Endothelial cell of umbilical vein (primary cell): ENCODE results near the gene GSTM3. TPM values are rescaled to one million over a fixed set of nuclear protein-coding genes. Genes with fewer than 3 reads are reported as not detected.

Experiments used
- BruUV-seq: library from RNA; stranded (reverse); fragments of 400-500 nt; replicated peaks from 2 replicates; lab custom pipeline; 2021; lab: Mats Ljungman, UMichigan
- CTCF ChIA-PET: fragments of 300-600, 350-600 bp; sonication (Branson Sonifier 250); formaldehyde crosslinking; loops from one replicate; lab custom pipeline; 2021; ENCODE audit warnings: antibody characterized with exemption, inconsistent platforms; lab: Charles Lee
- POLR2A ChIA-PET: fragments of 300-600, 350-600 bp; sonication (Branson Sonifier 250); formaldehyde crosslinking; loops from one replicate; lab custom pipeline; 2021; ENCODE audit warnings: antibody characterized with exemption, inconsistent platforms; lab: Charles Lee
- DNase-seq: peaks from one replicate; pipeline ENCODE4 v3.0.0-alpha.2; 2011; ENCODE audit warnings: low read depth, low spot score
- FAIRE-seq: peaks from 2 replicates; lab custom pipeline; 2011; peaks lifted over from hg19 to GRCh38; lab: Jason Lieb, UNC
- H2AFZ ChIP-seq: 2 replicates; pipeline ENCODE4 v1.6.0; 2012; ENCODE audit warnings: low read depth, low read length, control low read depth, inconsistent platforms
- H3K27ac ChIP-seq: 2 replicates; pipeline ENCODE4 v1.5.1; 2011; ENCODE audit warnings: low read depth, mild to moderate bottlenecking, control low read depth, low read length, moderate library complexity; ENCODE audit not compliant: insufficient read depth
- H3K27me3 ChIP-seq, 2 experiments: 2 replicates each; pipeline versions ENCODE4 v1.6.0 to v1.6.1; 2011; ENCODE audit warnings: low read length in 2 of 2, mixed read lengths in 1 of 2; ENCODE audit not compliant: control insufficient read depth in 2 of 2, insufficient read depth in 2 of 2
- H3K36me3 ChIP-seq, 2 experiments: 2 replicates in 1 of 2; 3 replicates in 1 of 2; pipeline ENCODE4 v1.5.1; 2011; ENCODE audit warnings: low read length in 2 of 2, mild to moderate bottlenecking in 1 of 2, moderate library complexity in 1 of 2; ENCODE audit not compliant: control insufficient read depth in 2 of 2, insufficient read depth in 2 of 2; ENCODE audit errors: extremely low read depth in 1 of 2
- H3K4me1 ChIP-seq: 3 replicates; pipeline ENCODE4 v1.5.1; 2011; ENCODE audit warnings: mild to moderate bottlenecking, low read length; ENCODE audit not compliant: control insufficient read depth, insufficient read depth; ENCODE audit errors: extremely low read depth
- H3K4me2 ChIP-seq: 2 replicates; pipeline ENCODE4 v1.6.1; 2011; ENCODE audit warnings: low read length, control low read depth, mixed read lengths; ENCODE audit not compliant: insufficient read depth
- H3K4me3 ChIP-seq, 3 experiments: fragments of 200-600 bp in 1 of 3; sonication (generic), shearing (Covaris generic) in 1 of 3; replicated peaks in 1 of 3; 2 replicates each; pipeline ENCODE4 v1.5.1; 2011 to 2016; ENCODE audit warnings: control low read depth in 3 of 3, low read length in 3 of 3, mild to moderate bottlenecking in 2 of 3, inconsistent platforms in 1 of 3, low read depth in 1 of 3, moderate library complexity in 1 of 3; ENCODE audit not compliant: insufficient read depth in 1 of 3
- H3K79me2 ChIP-seq: 2 replicates; pipeline ENCODE4 v1.6.0; 2012; ENCODE audit warnings: low read length, inconsistent platforms; ENCODE audit not compliant: control insufficient read depth, insufficient read depth
- H3K9ac ChIP-seq: replicated peaks from 2 replicates; pipeline ENCODE3; 2011; ENCODE audit warnings: low read length, control low read depth; ENCODE audit not compliant: insufficient read depth; ENCODE audit errors: extremely low read depth
- H3K9me1 ChIP-seq: replicated peaks from 3 replicates; pipeline ENCODE4 v1.6.0; 2011; ENCODE audit warnings: mild to moderate bottlenecking, low read length; ENCODE audit not compliant: control insufficient read depth, insufficient read depth; ENCODE audit errors: extremely low read depth
- H3K9me3 ChIP-seq: replicated peaks from 2 replicates; pipeline ENCODE4 v1.5.1; 2012; ENCODE audit warnings: low read length, inconsistent platforms; ENCODE audit not compliant: control insufficient read depth, insufficient read depth
- H4K20me1 ChIP-seq: replicated peaks from 2 replicates; pipeline ENCODE3; 2011; ENCODE audit warnings: mild to moderate bottlenecking, low read length; ENCODE audit not compliant: control insufficient read depth, insufficient read depth; ENCODE audit errors: extremely low read depth
- CTCF ChIP-seq, 2 donors: IDR thresholded peaks; 1 replicate in 1 of 2; 2 replicates in 1 of 2; pipeline ENCODE4 v1.5.1; 2011; ENCODE audit warnings: low read length in 2 of 2, mild to moderate bottlenecking in 2 of 2, moderate library complexity in 2 of 2, control low read depth in 1 of 2, inconsistent platforms in 1 of 2, low read depth in 1 of 2; ENCODE audit not compliant: insufficient read depth in 1 of 2; ENCODE audit errors: extremely low read depth in 1 of 2
- EZH2 ChIP-seq: IDR thresholded peaks from 2 replicates; pipeline ENCODE4 v1.6.1; 2012; ENCODE audit warnings: borderline replicate concordance, low read depth, mild to moderate bottlenecking, moderate library complexity, low read length, inconsistent platforms; ENCODE audit not compliant: severe bottlenecking
- FOS ChIP-seq: IDR thresholded peaks from 2 replicates; pipeline ENCODE4 v1.6.1; 2011; ENCODE audit warnings: mild to moderate bottlenecking, low read length, moderate library complexity, borderline replicate concordance; ENCODE audit not compliant: insufficient read depth
- GATA2 ChIP-seq: IDR thresholded peaks from 2 replicates; pipeline ENCODE4 v1.7.0; 2011; ENCODE audit warnings: low read depth, mild to moderate bottlenecking, moderate library complexity, mixed read lengths, low read length; ENCODE audit not compliant: insufficient read length, insufficient read depth
- JUN ChIP-seq: IDR thresholded peaks from 2 replicates; pipeline ENCODE4 v1.6.1; 2011; ENCODE audit warnings: borderline replicate concordance, low read depth; ENCODE audit not compliant: insufficient read length, insufficient read depth
- MAX ChIP-seq: IDR thresholded peaks from 2 replicates; pipeline ENCODE4 v1.6.1; 2011; ENCODE audit not compliant: insufficient read depth, insufficient read length
- MYC ChIP-seq: IDR thresholded peaks from one replicate; pipeline ENCODE4 v1.6.1; 2011; ENCODE audit warnings: mild to moderate bottlenecking, low read depth, low read length
- POLR2A ChIP-seq: IDR thresholded peaks from 2 replicates; pipeline ENCODE4 v1.6.1; 2012; ENCODE audit warnings: low read depth, mild to moderate bottlenecking, control low read depth, low read length
- POLR2AphosphoS5 ChIP-seq: IDR thresholded peaks from 2 replicates; pipeline ENCODE4 v1.6.1; 2012; ENCODE audit warnings: low read depth, mild to moderate bottlenecking, control low read depth, low read length, moderate library complexity; ENCODE audit not compliant: insufficient read depth
- dilution Hi-C: fragments of 300-500 bp; cut with MboI; formaldehyde crosslinking; loops from one replicate; pipeline ENCODE4 v1.15.0; 2019; ENCODE audit warnings: low sequenced_read_pairs; ENCODE audit not compliant: extremely low pct_ligation_motif_present
- intact Hi-C: fragments of 100-400 bp; cut with micrococcal nuclease; formaldehyde crosslinking; loops from one replicate; pipeline ENCODE4 v1.10.0; 2022
- polyA plus RNA-seq, 4 experiments: library from polyadenylated mRNA; depleted of rRNA in 3 of 4; stranded (reverse) in 3 of 4; unstranded in 1 of 4; fragments of >200 nt; gene quantifications; 2 replicates each; pipeline versions ENCODE4 v1.2.1 to v1.2.3, GENCODE V29; 2011 to 2012; ENCODE audit warnings: missing spikeins in 1 of 4
- total RNA-seq: library from RNA; stranded (reverse); gene quantifications from 2 replicates; pipeline ENCODE4 v1.2.3, GENCODE V29; 2021

GSTM3 gene
- total and polyA plus RNA-seq, 2 donors (not counting 3 experiments of a cell fraction or from before 2014, with no cell fraction given), result 27.9 to 52.0 TPM

- no peak overlapping the region for H3K27ac ChIP-seq
- no peak for FAIRE-seq
- dilution Hi-C loops (loop anchor here (25.0 kb wide), 1 partner anchor 237 kb away; no protein-coding TSS in a partner anchor), intact Hi-C loops (no loop called here)
- H2AFZ ChIP-seq, result no peak overlapping the region
- TF ChIP-seq EZH2 (no peak), POLR2A (no peak), MYC (no peak), CTCF (IDR thresholded peaks at IDR 0.05; ENCODE audit: extremely low read depth in 1 of 2, insufficient read depth in 1 of 2, low read depth in 1 of 2, low read length in 2 of 2) (no peak), FOS (no peak), POLR2AphosphoS5 (no peak), JUN (no peak), GATA2 (no peak), MAX (no peak)
- no peaks in the 10 kb centered on the region for H3K9me3 ChIP-seq
- no peak overlapping the region for H3K4me3 ChIP-seq
- H3K9me1 ChIP-seq, result no peaks in the 10 kb centered on the region
- ChIA-PET POLR2A (interaction anchor here (0.6 to 2.5 kb wide), 2 partner anchors 156 to 209 kb away, joined by 3 to 16 read pairs; partner anchors contain the start of genes AHCYL1 and GNAT2), CTCF (interaction anchor here (0.6 to 17.2 kb wide), 15 partner anchors 14 to 236 kb away, joined by 3 to 807 read pairs (median 5); partner anchors contain the start of genes AHCYL1, CSF1 and GSTM1)
- no peaks in the 10 kb centered on the region for H3K79me2 ChIP-seq
- H4K20me1 ChIP-seq, result no peaks in the 10 kb centered on the region
- no peak overlapping the region for H3K9ac ChIP-seq
- BruUV-seq, result no TSS peak
- no peaks in the 10 kb centered on the region for H3K4me1 ChIP-seq
- no peaks in the 10 kb centered on the region for H3K36me3 ChIP-seq
- no peak for DNase-seq
- H3K27me3 ChIP-seq, result peaks cover 0 to 4% of the 10 kb centered on the region in 2 experiments
- no peak overlapping the region for H3K4me2 ChIP-seq
Observed at GRCh38 chr1:109775398-109775797, 34.6 kb upstream of the GSTM3 start.
